K562 (cell line): ENCODE data around the gene SGIP1.

ENCODE experiments used
- ELF2 ChIP-seq: fragments of 250-450 bp; sonication (Bioruptor Pico); IDR thresholded peaks from 2 replicates; pipeline ENCODE4 v1.5.0; 2021; ENCODE audit warnings: mild to moderate bottlenecking
- FOXA1 ChIP-seq: fragments of 450-650 bp; IDR thresholded peaks from 2 replicates; pipeline ENCODE4 v1.6.1; 2016; ENCODE audit warnings: mild to moderate bottlenecking, borderline replicate concordance
- NFATC3 ChIP-seq: fragments of 450-650 bp; IDR thresholded peaks from 2 replicates; pipeline ENCODE4 v1.6.1; 2017; ENCODE audit warnings: mild to moderate bottlenecking
- PCBP1 ChIP-seq: fragments of 200-400 bp; formaldehyde crosslinking; IDR thresholded peaks from 2 replicates; pipeline ENCODE4 v1.6.1; 2018; ENCODE audit warnings: mild to moderate bottlenecking, low read depth, low read length; ENCODE audit not compliant: poor library complexity, severe bottlenecking
- ZC3H4 ChIP-seq: sonication (generic); formaldehyde crosslinking; IDR thresholded peaks from 2 replicates; pipeline ENCODE4 v1.9.0; 2021; ENCODE audit warnings: missing genetic modification reagents, borderline replicate concordance

DNA sequence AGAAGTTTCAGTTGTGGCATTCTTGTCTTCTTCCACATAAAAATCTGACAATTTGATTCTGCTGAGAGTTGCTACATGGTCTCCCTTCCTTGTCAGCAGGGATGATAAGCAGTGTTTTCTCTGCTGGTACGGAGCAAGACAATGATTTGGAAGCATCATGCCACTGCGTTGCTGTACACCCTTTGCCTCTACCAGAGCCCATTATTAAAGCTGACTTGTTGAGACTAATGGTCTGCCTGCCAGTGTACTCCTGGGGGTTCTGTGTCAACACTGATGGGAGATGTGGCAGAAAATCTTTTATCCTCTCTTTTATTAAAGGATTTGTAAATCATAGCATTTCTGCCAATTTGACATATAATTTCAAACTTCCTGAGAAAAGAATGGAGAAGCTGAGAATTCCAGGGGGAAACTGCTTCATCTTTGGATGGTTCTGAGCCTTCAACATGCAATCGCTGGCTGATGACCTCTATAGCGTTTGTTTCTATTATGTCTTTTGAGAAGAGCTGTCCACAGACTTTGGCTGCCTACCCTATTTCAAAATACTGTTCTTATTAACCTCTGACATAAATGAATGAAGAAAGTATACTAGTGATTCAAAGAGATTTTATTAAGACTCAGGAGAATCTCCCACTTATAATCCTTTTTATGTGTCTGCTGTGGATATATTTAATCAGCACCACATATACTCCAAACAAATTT is 170.4 kb downstream of the SGIP1 start:
- no peak for TF ChIP-seq ELF2 (CRISPR knock-in tag)
- no peak for TF ChIP-seq NFATC3
- no peak for TF ChIP-seq ZC3H4 (CRISPR knock-in tag)
- TF ChIP-seq PCBP1 = no peak
- no peak for TF ChIP-seq FOXA1
